ENCODE data around the gene NECTIN3.

The NECTIN3 gene

DNA sequence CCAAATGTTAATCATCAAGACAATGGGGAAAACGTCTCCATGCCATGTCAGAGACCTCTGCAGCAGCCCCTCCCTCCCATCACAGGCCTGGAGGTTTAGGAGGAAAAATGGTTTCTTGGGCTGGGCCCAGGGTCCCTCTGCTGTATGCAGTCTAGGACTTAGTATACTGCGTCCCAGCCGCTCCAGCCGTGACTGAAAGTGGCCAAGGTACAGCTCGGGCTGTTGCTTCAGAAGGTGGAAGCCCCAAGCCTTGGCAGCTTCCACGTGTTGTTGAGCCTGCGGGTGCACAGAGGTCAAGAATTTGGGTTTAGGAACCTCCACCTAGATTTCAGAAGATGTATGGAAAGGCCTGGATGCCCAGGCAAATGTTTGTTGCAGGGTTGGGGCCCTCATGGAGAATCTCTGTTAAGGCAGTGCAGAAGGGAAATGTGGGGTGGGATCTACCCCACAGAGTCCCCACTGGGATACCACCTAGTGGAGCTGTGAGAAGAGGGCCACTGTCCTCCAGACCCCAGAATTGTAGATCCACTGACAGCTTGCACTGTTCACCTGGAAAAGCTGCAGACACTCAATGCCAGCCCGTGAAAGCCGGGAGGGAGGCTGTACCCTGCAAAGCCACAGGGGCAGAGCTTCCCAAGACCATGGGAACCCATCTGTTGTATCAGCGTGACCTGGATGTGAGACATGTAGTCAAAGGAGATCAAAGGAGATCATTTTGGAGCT lies 25.0 kb downstream of the NECTIN3 start:
- TF ChIP-seq CEBPB (IDR thresholded peaks at IDR 0.05), result no peak
- TF ChIP-seq REST (IDR thresholded peaks at IDR 0.05; ENCODE audit: low read depth), result no peak
- no peak for TF ChIP-seq RAD21 (IDR thresholded peaks at IDR 0.05; ENCODE audit: low read depth)
- TF ChIP-seq YY1 (IDR thresholded peaks at IDR 0.05; ENCODE audit: low read depth), result no peak

DNA sequence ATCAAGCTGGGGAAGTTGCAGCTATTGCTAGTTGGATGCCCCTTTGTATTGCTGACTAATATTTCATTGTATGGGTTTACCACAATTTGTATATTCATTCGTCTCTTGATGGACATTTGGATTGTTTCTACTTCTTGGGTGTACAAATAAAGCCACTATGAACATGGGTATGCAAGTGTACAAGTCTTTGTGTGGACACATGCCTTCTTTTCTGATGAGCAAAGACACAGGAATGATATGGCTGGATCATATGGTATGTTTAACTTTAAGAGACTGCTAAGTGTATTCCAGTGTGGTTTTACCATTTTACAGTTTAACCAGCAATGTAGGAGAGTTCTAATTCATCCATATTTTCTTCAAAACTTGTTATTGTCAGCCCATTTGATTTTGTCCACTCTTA lies 32.2 kb downstream of the NECTIN3 start:
- TF ChIP-seq EP300 (IDR thresholded peaks at IDR 0.05; ENCODE audit: borderline replicate concordance), result no peak
- no peak for TF ChIP-seq RAD21 (IDR thresholded peaks at IDR 0.05; ENCODE audit: low read depth)
- no peak for TF ChIP-seq TCF12 (IDR thresholded peaks at IDR 0.05; ENCODE audit: low read depth)
- TF ChIP-seq YY1 (IDR thresholded peaks at IDR 0.05; ENCODE audit: low read depth), result no peak
- TF ChIP-seq EGR1 (IDR thresholded peaks at IDR 0.05), result no peak
- TF ChIP-seq, protein P1, sequence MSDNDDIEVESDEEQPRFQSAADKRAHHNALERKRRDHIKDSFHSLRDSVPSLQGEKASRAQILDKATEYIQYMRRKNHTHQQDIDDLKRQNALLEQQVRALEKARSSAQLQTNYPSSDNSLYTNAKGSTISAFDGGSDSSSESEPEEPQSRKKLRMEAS (IDR thresholded peaks at IDR 0.05), result no peak
- TF ChIP-seq REST (IDR thresholded peaks at IDR 0.05; ENCODE audit: low read depth), result no peak
- no peak for TF ChIP-seq TEAD4 (IDR thresholded peaks at IDR 0.05)
- TF ChIP-seq CEBPB (IDR thresholded peaks at IDR 0.05), result no peak
- TF ChIP-seq CREB1 (IDR thresholded peaks at IDR 0.05; ENCODE audit: low read depth), result no peak
- no peak for TF ChIP-seq NFIC (IDR thresholded peaks at IDR 0.05)
- no peak for TF ChIP-seq FOXM1 (IDR thresholded peaks at IDR 0.05; ENCODE audit: borderline replicate concordance, low read depth)
- no peak for TF ChIP-seq ZBTB7A (IDR thresholded peaks at IDR 0.05; ENCODE audit: low read depth)
- TF ChIP-seq TAF1 (IDR thresholded peaks at IDR 0.05; ENCODE audit: low read depth), result no peak
- TF ChIP-seq USF1 (IDR thresholded peaks at IDR 0.05), result no peak

DNA sequence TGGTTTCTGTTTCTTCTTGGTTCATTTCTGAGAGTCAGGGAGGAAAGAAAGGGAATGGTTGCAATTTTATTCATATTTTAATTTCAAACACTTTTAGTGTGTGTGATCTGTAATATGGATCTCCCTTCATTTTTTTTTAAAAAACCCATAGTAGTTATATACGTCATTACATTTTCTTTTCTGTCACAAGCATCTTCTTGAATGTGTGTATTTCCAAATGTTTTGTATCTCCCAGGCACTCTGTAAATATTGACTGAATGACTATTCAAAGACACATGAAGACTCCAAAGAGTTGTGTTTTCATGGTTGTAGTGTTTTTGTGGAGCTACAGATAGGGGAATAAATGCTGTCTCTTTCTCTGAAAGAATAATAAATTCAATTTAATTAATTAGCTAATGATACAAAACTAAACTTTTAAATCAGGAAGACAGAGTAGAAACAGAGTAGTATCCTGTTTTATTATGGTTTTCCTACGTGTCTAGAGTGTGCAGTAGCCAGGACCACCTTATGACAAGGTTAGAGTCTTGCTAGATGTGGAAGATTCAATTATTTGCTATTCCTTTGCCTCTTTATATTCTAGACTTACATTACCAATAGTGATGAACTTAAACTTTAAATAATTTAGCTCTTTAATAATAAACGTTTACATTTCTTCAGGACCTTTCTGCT lies 35.5 kb downstream of the NECTIN3 start:
- no peak for TF ChIP-seq EGR1 (IDR thresholded peaks at IDR 0.05)
- TF ChIP-seq, protein P1 (IDR thresholded peaks at IDR 0.05), result no peak
- no peak for TF ChIP-seq REST (IDR thresholded peaks at IDR 0.05; ENCODE audit: low read depth)
- TF ChIP-seq NFIC (IDR thresholded peaks at IDR 0.05), result no peak
- no peak for TF ChIP-seq TEAD4 (IDR thresholded peaks at IDR 0.05)

GRCh38 chr3:111107662-111108035 lies 36.0 kb downstream of the NECTIN3 start:
- no peak for TF ChIP-seq REST (IDR thresholded peaks at IDR 0.05; ENCODE audit: low read depth)
- TF ChIP-seq NFIC (IDR thresholded peaks at IDR 0.05), result no peak

All from Ishikawa (cell line).